HG03575 (cell line): ENCODE results near the gene LRRC32.

Experiments used
- ATAC-seq: cut with Tn5 transposase; IDR thresholded peaks from one replicate; pipeline ENCODE4 v1.9.1; 2021; ENCODE audit not compliant: unreplicated experiment, insufficient number of reproducible peaks, low FRiP score; ENCODE audit errors: extremely low read depth

Gene LRRC32

DNA sequence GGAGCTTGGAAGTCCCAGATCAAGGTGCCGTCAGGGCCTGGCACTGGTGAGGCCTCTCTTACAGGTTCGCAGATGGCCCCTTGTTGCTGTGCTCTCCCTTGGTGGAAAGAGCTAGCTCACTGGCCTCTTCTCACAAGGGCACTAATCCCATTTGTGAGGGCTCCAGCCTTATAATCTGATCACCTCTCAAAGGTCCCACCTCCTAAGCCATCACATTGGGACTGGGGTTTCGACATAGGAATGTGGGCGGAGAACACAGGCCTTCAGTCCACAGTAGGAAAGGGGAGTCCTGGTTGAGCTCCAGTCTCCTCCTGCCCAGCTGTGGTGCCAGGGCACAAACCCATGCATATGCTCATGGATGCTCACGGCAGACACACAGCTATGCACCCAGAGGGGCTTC is 14.0 kb upstream of the LRRC32 start:
- no peak for ATAC-seq

DNA sequence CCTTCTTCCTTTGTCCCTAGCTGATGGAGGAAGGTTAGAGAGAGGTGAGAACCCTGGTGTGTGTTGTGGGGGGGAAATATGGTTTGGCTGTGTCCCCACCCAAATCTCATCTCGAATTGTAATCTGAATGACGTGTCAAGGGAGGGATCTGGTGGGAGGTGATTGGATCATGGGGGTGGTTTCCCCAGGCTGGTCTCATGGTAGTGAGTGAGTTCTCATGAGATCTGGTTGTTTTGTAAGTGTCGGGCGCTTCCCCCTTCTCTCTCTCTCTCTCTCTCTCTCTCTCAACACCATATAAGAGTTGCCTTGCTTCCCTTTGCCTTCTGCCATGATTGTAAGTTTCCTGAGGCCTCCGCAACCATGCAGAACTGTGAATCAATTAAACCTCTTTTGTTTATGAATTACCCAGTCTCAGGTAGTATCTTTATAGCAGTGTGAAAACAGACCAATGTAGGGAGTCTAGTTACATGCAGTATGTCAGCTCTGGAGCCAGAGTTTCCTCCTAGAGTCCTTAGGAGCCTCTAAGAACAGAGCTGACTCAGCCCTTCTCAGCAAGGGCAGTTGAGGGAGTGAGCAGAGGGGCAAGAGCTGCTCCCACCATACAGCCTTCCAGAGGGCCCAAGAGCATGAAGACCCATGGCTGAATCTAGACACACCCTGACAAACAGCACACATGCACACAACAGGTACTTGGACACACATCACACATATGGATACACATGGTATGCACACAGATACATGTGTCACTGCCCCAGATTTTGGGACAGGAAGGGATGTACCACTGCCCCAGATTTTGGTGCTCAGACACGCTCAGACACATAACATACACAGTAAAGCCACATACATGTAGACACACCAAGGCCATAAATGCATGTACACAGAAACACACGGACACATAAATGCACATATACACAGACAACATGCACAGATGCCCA is 12.9 kb upstream of the LRRC32 start:
- ATAC-seq, result no peak

DNA sequence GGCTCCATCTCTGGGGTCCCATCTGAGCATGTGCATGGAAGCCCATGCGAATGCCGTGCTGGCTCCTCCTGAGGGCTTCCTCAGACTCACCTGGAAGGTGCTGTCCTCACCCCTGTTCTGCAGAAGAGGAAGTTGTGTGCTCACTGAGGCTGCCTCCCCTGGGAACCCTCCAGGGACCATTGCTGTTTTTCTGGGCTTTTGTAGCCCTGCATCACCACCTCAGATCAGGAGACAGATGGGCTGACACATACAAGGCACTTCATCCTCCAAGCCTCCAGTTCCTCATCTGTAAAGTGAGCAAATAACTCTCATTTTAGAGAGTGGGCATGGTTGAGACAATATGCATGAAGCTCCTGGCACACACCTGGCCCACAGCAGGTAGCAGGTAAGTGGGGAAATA is 12.1 kb upstream of the LRRC32 start:
- no peak for ATAC-seq

DNA sequence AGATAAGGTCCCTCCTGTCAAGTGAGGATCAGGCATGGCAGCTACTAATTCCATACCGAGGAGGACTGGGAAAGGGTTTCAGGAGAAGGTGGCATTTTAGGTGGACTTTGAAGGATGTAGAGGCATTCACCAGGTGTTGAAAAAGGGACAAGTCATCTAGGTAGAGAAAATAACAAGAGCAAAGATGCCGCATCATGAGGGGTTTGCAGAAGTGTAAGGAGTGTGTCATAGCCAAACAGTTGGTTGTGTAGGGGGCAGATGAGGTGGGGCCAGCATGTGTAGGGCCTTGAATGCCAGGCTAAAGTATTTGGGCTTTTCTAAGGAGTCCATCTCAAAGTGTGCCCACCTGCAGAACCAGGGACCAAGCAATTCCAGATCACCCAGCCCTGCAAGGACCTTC is 11.6 kb upstream of the LRRC32 start:
- ATAC-seq, result no peak

DNA sequence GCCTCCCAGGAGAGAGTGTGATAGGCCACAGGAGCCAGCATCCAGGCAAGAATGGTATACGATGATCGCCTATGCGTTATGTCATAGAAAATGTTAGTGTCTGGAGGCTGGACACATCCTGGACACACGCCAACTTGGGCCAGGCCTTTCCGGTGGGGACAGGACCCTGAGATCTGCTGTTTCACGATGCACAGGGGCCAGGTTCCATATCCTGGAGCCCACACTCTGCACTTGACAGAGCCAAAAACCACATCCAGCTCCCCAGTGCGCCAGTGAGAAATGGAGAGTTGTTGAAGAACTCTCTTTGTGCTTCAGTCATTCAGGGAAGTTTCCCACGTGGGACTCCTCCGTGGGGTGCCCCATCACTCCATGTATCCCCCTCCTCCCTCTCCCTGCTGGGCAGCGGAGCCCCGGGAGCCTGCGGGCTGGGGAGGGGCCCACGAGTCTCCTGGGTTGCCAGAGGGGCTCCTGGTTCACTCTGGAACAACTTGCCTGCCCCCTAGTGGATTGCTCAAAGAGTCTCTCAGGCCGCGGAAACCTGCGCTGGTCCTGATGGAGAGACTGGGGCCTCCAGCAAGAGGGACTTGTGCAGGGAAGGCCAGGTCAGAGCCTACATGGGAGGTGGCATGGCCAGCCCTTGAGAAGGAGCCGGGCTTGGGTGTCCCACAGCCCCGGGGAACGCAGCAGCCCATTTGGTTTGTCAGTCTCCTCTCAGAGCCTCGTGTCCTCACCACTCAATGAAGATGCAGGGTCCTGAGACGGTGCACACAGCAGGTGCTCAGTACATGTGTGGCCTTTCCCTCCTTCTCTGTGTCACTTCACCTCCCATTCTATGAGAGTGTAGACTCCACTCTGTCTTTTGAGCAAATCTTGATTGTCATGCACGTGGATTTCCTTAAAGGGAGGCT is 10.2 kb upstream of the LRRC32 start:
- ATAC-seq, result no peak

DNA sequence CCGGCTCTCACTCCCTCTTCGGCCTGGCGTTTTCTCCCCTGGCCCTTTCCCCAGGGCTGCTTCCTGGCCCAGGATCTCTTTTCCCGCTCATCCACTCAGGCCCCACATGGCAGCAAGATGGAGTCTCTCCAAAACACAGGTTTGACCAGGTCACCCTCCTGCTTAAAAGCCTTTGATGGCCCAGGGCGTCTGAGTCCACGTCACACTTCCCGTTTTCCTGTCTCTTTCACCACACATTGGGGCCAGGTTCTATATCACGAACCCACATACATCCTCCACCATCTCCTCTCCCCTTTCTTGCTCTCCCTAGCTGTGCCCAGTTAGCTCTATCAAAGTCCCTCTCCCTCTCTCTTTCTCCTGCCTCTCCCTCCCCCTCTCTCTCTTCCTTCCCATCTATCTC is 7.8 kb upstream of the LRRC32 start:
- ATAC-seq, result no peak

DNA sequence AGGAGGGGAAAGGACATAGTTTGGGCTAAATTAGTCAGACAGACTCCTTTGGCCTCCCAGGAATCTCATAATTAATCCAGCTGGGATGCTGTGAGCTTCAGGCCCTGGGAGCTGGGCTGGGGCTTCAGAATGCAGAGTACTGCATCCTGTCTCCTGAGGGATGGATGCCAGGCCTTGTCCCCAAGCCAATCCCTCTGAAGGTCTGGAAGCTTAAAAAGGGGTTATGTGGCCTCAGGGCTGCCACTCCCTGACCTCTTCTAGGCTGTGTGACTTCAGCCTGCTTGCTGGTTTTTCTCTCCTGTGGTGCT is 6.9 kb upstream of the LRRC32 start:
- ATAC-seq, result no peak

DNA sequence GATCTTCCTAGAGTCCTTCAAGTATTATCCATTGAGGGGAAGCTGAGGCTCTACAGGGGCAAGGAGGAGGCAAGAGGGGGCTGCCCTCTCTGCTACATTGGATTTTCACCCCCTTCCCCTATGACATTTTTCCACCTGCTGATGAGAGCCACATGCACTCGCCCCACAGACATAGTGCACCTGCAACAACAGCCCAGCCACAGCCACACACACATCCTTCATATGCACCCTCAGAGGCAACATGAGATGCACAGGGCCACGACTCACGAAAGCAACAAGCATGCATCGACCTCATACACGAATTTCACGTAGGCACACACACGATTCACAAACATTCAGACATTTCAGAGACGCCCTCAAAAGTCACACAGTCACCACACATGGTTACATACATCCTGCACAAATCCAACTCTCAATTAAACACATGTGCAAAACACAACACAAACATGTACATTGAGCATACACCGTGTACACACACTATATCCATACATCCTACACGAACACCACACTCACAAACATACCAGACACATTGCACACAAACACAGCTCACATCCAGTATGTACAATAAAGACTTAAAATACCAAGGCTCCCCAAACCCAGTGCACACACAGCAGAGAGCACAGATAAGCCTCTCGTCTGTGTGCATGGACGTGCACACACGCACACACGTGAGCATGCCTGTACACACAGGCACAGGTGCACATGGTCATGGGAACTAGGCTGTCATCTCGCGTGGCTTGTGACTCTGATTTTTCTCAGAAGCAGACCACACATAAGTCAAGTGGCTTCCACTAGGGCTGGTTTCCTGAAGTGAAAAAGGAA is 6.3 kb upstream of the LRRC32 start:
- ATAC-seq, result no peak

DNA sequence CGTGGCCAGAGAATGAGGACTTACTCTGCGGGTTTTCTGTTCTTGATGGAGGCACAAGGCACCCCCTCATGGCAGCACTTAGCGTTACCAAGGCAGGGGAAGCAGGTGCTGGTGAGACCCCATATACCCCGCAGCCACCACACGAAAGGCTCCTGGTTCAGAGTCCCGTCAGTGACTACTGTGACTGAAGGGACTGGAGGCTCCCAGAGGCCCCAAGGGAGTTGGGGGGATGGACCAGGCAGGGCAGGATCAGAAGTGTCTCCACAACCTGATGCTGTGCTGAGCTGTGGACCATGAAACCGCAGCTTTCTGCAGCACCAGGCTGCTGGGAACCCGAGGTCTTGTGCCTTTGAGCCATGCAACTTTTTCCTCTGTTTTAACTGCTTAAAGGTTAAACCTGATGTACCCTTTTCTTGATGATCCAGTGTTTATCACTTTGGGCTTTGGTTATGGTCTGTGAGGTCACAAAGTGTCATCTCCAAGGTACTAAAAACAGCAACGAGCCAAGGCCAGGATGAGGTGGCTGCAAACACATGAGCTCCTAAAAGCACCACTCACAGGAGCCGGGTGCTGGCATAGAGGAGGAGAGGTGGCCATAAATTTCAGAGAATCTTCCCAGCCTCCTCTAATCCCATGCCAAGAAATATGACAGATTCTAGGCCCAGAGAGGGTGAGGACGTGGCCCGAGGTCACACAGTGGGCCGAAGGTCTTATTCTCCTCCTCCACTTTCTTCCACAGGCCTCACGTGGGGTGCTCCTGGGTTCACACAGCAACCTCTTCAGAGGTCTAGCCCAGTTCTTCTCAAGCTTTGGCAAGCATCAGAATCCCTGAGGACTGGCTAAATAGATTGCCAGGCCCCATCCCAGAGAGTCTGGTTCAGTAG is 4.2 kb upstream of the LRRC32 start:
- ATAC-seq, result no peak

DNA sequence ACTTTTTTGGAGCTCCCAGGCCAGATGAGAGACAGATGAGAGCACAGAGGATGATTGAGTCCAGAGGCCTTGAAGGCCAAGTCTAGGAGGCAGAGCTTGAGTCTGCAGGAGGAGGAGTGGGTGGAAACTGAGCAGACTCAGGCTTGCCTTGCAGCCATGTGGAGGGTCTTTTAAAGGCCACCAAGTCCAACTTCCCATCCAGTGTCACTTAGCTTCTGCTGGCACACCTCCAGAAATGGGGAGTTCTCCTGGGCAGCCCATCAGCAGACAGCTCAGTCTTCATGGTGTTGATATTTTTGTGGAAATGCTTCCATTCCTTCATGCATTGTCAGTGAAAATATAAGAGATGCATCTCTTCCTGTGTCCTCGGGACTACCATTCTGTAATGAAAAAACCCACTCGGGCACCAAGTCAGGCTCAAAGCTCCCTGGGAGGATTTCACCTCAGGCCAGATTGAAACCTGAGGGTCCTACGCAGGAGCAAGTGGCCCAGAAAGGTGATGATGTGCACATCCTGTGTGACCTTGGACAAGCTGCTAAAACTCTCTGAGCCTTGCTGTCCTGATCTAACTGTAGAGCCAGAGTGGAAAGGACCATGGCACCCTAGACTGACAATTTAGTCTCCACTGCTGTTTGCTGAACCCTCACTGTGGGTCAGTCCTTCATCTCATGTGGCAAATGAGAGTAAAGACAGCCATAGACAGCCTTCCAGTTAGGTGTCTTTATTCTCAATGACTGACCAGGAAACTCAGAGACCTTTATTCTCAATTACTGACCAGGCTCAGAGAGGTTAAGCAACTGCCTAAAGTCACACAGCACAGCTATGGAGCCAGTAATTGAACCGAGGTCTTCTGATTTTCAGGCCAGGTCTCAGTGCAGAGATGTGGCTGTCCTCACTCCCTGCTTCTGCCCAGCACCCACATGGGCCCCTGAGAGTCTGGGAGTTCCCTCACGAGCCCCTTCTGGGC is 2.9 kb upstream of the LRRC32 start:
- no peak for ATAC-seq

DNA sequence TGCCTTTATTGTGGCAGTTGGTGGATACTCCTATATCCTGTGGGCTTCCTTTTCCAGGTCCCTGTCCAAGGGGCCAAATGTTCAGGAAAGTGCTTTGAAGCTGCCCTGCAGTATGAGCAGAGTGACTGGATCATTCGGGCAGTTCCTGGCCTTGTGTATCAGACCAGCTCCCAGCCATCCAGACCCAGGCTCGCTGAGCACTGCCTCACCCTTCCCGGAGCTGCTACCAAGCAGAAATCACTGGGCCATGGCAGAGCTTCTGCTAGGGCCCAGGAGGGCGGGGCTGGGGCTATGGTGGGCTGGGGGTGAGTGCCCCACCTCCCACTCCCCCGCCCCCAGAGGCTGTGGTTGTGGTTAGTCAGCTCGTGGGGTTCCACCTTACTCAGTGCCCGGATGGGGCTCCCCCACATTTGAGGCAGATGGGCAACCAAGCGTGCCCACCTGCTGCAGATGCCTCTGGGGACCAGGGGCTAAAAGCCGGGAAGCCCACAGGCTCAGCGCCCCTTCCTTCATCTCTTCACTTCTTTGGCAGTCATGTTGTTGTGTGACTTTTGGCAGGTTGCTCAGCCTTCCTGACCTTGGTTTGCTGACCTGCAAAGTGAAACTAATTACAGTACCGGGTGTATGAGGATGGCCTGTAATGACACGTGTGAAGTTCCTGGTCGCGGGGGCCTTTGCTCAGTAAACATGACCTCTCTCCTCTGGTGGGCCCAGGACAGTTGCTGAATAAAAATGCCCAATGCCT is 2.1 kb upstream of the LRRC32 start:
- peak; percentile 49 for ATAC-seq

DNA sequence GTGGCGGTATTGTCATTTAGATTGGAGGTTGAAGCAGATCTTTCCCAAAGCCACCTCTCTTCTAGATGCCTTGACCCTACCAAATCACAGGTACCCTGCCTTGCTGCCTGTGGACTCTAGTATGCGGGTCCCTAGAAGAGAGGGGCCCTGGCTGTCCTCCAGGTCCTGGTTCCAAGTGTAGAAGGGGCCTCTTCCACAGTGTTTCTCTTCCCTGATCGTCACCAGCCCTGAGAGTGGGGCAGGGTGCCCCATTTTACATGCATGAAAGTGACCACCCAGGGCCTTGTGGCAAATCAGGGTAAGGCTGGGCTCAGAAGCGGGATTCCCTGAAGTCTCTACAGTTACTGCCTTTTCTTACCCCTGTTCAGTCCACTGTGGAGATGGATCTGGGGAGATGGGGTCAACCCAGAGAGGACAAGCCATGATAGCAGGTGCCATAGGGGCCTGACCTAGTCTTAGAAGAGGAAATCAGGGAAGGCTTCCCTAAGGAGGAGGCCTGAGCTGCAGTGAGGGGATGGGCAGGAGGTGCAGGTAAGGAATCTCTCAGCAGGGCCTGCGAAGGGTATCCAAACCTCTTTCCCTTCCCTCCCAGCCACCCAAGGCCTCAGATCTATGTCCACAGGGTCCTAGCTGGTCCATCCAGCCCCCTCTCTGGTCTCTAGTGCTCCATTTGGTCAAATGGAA is 1.2 kb upstream of the LRRC32 start:
- ATAC-seq, result no peak

DNA sequence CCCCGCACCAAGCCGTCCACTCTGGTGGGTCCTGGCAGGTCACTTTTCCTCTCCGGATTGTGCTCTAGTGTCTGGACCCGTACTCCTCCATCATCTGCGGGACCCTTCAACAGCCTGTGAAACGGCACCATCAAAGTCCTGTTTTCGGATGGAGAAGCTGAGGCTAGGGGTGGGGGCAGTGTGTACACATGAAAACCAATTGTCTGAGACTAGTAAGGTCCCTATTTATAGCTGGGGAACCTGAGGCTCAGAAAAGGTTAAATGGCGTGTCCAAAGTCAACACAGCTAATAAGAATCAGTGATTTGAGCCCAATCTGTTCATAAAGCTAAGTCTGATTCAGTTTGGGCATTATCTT is 668 bp upstream of the LRRC32 start:
- no peak for ATAC-seq

DNA sequence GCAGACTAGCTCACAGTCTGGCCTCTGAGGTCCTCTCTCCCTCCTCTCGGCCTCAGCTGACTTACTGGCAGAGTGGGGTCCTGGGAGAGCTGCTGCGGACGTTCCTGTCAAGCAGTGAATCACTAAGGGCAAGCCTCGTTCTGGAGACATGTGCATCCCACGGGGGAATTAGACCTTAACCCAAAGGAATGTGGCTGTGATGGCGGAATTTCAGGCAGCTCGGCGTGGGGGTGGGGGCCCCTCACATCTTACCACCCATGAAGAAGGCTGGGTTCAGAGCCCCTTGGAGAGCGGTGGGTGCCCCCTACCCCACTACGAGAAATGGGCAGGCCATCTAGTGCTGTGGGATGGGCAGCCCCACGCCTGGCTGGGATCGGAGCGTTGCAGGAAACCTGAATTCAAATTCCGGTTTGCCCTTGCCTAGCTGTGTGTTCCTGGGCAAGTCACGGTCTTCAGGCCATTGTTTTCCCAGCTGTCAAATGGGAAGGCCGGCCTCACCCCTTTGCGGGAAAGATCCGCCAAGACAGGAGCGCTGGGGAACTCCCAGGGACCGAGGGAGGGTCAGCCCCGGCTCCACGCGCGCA is 554 bp downstream of the LRRC32 start:
- no peak for ATAC-seq

DNA sequence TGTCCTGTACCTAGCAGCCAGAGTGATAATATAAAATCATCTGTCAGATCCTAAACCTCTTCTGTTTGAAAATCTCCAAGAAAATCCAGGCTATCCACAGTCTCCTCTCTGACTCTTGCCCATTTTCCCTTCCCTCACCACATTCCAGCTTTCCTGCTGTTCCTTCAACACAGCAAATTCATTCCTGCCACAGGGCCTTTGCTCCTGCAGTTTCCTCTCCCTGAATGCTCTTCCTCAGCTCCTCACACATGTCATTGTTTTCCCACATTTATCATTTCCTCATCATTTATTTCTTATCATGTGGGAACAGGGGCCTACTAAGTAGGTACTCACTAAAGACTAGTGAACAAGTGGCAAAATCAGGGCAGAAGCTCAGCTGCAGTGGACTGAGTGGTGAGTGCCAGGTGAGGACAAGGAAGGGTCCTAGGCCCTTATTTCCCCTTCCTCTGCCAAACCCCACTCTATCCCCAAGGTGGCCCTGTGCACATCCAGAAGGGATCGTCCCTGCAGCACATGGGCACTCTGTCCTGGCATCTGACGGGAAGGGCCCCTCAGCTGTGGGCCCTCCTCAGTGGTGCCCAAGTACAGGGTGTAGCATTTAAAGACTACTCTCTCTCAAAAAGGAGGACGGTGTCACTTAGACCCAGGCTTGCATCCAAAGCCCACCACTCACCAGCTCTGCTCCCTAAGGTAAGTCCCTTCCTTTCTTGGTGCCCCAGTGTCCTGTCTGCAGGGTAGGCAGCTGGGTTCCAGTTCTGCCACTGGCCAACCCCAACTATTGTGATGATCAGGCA is 2.0 kb downstream of the LRRC32 start:
- no peak for ATAC-seq
